Measurements from ENCODE around the gene MTM1.

MTM1 gene

GRCh38 chrX:150605603-150606002 lies 37.2 kb downstream of the MTM1 start:
- no peak for DNase-seq (ENCODE audit: low spot score)
- TF ChIP-seq CTCF (IDR thresholded peaks at IDR 0.05; ENCODE audit: borderline replicate concordance, control extremely low read depth, extremely low read depth, insufficient read depth, missing control alignments) = no peak
- in situ Hi-C loops (cut with MboI; ENCODE audit: low sequenced_read_pairs, unreplicated experiment) = no loop called here

GRCh38 chrX:150607201-150607600 lies 38.8 kb downstream of the MTM1 start:
- TF ChIP-seq CTCF (IDR thresholded peaks at IDR 0.05; ENCODE audit: borderline replicate concordance, control extremely low read depth, extremely low read depth, insufficient read depth, missing control alignments) = no peak
- in situ Hi-C loops (cut with MboI; ENCODE audit: low sequenced_read_pairs, unreplicated experiment) = no loop called here
- DNase-seq (ENCODE audit: low spot score) = no peak

GRCh38 chrX:150610043-150610442 lies 41.6 kb downstream of the MTM1 start:
- in situ Hi-C loops (cut with MboI; ENCODE audit: low sequenced_read_pairs, unreplicated experiment) = no loop called here
- DNase-seq (ENCODE audit: low spot score) = no peak
- TF ChIP-seq CTCF (IDR thresholded peaks at IDR 0.05; ENCODE audit: borderline replicate concordance, control extremely low read depth, extremely low read depth, insufficient read depth, missing control alignments) = no peak

- no peak for TF ChIP-seq CTCF (IDR thresholded peaks at IDR 0.05; ENCODE audit: borderline replicate concordance, control extremely low read depth, extremely low read depth, insufficient read depth, missing control alignments)
- in situ Hi-C loops (cut with MboI; ENCODE audit: low sequenced_read_pairs, unreplicated experiment) = no loop called here
- no peak for DNase-seq (ENCODE audit: low spot score)
Observed at GRCh38 chrX:150610446-150610845, 42.0 kb downstream of the MTM1 start.

GRCh38 chrX:150615356-150615755 lies 46.9 kb downstream of the MTM1 start:
- no peak for TF ChIP-seq CTCF (IDR thresholded peaks at IDR 0.05; ENCODE audit: borderline replicate concordance, control extremely low read depth, extremely low read depth, insufficient read depth, missing control alignments)
- in situ Hi-C loops (cut with MboI; ENCODE audit: low sequenced_read_pairs, unreplicated experiment) = no loop called here
- DNase-seq (ENCODE audit: low spot score) = no peak

- DNase-seq (ENCODE audit: low spot score) = no peak
- in situ Hi-C loops (cut with MboI; ENCODE audit: low sequenced_read_pairs, unreplicated experiment) = no loop called here
- TF ChIP-seq CTCF (IDR thresholded peaks at IDR 0.05; ENCODE audit: borderline replicate concordance, control extremely low read depth, extremely low read depth, insufficient read depth, missing control alignments) = no peak
Observed at GRCh38 chrX:150616179-150616862, 47.9 kb downstream of the MTM1 start.
